GM23338 (cell line): ENCODE measurements around the gene SGPP1. TPM values are rescaled to one million over a fixed set of nuclear protein-coding genes. Genes with fewer than 3 reads are reported as not detected.

ENCODE experiments used
- ATAC-seq: fragments of 200-7000 bp; cut with Tn5 transposase; 3 replicates; pipeline ENCODE4 v1.9.1; 2020
- DNase-seq: peaks from one replicate; pipeline ENCODE4 v3.0.0-alpha.2; 2015; ENCODE audit warnings: low spot score
- H2AFZ ChIP-seq: fragments of 200-600 bp; sonication (generic); 2 replicates; pipeline ENCODE4 v1.8.0; 2016; ENCODE audit warnings: antibody characterized with exemption, mild to moderate bottlenecking, moderate library complexity
- H3F3A ChIP-seq: fragments of 200-600 bp; sonication (generic); replicated peaks from 2 replicates; pipeline ENCODE4 v1.8.0; 2017; ENCODE audit warnings: antibody characterized with exemption, mixed run types, low read depth
- H3K27ac ChIP-seq: fragments of 200-600 bp; sonication (generic); 2 replicates; pipeline ENCODE4 v1.6.1; 2016; ENCODE audit warnings: low read depth
- H3K27me3 ChIP-seq: fragments of 200-600 bp; sonication (generic); 2 replicates; pipeline ENCODE4 v1.8.0; 2016; ENCODE audit warnings: mild to moderate bottlenecking, mixed run types, moderate library complexity; ENCODE audit not compliant: insufficient read depth
- H3K36me3 ChIP-seq: fragments of 200-600 bp; sonication (generic); 2 replicates; pipeline ENCODE4 v1.8.0; 2016; ENCODE audit warnings: mild to moderate bottlenecking; ENCODE audit not compliant: insufficient read depth
- H3K4me1 ChIP-seq: fragments of 200-600 bp; sonication (generic); 2 replicates; pipeline ENCODE4 v1.8.0; 2016; ENCODE audit warnings: mild to moderate bottlenecking, moderate library complexity; ENCODE audit not compliant: insufficient read depth
- H3K4me2 ChIP-seq: fragments of 200-600 bp; sonication (generic); 2 replicates; pipeline ENCODE4 v1.7.1; 2017; ENCODE audit warnings: mixed run types
- H3K4me3 ChIP-seq: fragments of 200-600 bp; sonication (generic); 2 replicates; pipeline ENCODE4 v1.6.1; 2016; ENCODE audit warnings: mixed run types
- H3K79me2 ChIP-seq: fragments of 200-600 bp; sonication (generic); replicated peaks from 2 replicates; pipeline ENCODE4 v1.8.0; 2017; ENCODE audit warnings: mild to moderate bottlenecking; ENCODE audit not compliant: insufficient read depth
- H3K9me2 ChIP-seq: fragments of 200-600 bp; sonication (generic); 2 replicates; pipeline ENCODE4 v1.8.0; 2017; ENCODE audit not compliant: insufficient read depth
- H4K20me1 ChIP-seq: fragments of 200-600 bp; sonication (generic); replicated peaks from 2 replicates; pipeline ENCODE4 v1.8.0; 2017; ENCODE audit warnings: mild to moderate bottlenecking; ENCODE audit not compliant: insufficient read depth
- H3K27ac Mint-ChIP-seq: 2 replicates; pipeline ENCODE4 v1.8.0; 2020; ENCODE audit warnings: inconsistent platforms, mild to moderate bottlenecking, moderate library complexity, mixed read lengths
- H3K27me3 Mint-ChIP-seq: 3 replicates; pipeline ENCODE4 v1.8.0; 2022; ENCODE audit warnings: low read depth, mild to moderate bottlenecking, moderate library complexity, mixed read lengths, inconsistent platforms; ENCODE audit not compliant: insufficient read depth, poor library complexity
- H3K36me3 Mint-ChIP-seq: 3 replicates; pipeline ENCODE4 v1.8.0; 2021; ENCODE audit warnings: low read depth, mild to moderate bottlenecking, inconsistent platforms, moderate library complexity, mixed read lengths
- H3K4me1 Mint-ChIP-seq: 3 replicates; pipeline ENCODE4 v1.8.0; 2020; ENCODE audit warnings: mild to moderate bottlenecking, inconsistent platforms, mixed read lengths
- H3K4me3 Mint-ChIP-seq: 3 replicates; pipeline ENCODE4 v1.8.0; 2021; ENCODE audit warnings: moderate library complexity, mild to moderate bottlenecking, inconsistent platforms, mixed read lengths
- H3K9me3 Mint-ChIP-seq: 3 replicates; pipeline ENCODE4 v1.8.0; 2020; ENCODE audit warnings: moderate library complexity, mild to moderate bottlenecking, inconsistent platforms, mixed read lengths
- CREB1 ChIP-seq: fragments of 250-450 bp; sonication (Bioruptor Pico); IDR thresholded peaks from 2 replicates; pipeline ENCODE4 v1.5.0; 2020; ENCODE audit warnings: low read depth, mild to moderate bottlenecking, moderate library complexity
- CTCF ChIP-seq, 2 experiments: fragments of 200-600 bp in 1 of 2; sonication (generic) in 1 of 2; conservative IDR thresholded peaks; 2 replicates each; pipeline versions ENCODE4 v1.5.1 to v1.6.1; 2016 to 2017; ENCODE audit warnings: antibody characterized with exemption in 2 of 2, low read depth in 2 of 2, mild to moderate bottlenecking in 2 of 2, moderate library complexity in 1 of 2
- ETS1 ChIP-seq: IDR thresholded peaks from 2 replicates; pipeline ENCODE4 v1.6.1; 2016; ENCODE audit warnings: antibody characterized with exemption
- EZH2 ChIP-seq: fragments of 200-600 bp; sonication (generic); IDR thresholded peaks from one replicate; pipeline ENCODE4 v1.8.0; 2017; ENCODE audit warnings: antibody characterized with exemption, mild to moderate bottlenecking, low read depth; ENCODE audit not compliant: unreplicated experiment
- NANOG ChIP-seq: IDR thresholded peaks from 2 replicates; pipeline ENCODE4 v1.6.1; 2016; ENCODE audit warnings: antibody characterized with exemption, borderline replicate concordance
- STAT1 ChIP-seq: IDR thresholded peaks from one replicate; pipeline ENCODE4 v1.6.1; 2016; ENCODE audit warnings: antibody characterized with exemption; ENCODE audit not compliant: unreplicated experiment
- ZNF114 ChIP-seq: fragments of 250-450 bp; sonication (Bioruptor Pico); IDR thresholded peaks from 2 replicates; pipeline ENCODE4 v1.5.0; 2020; ENCODE audit warnings: mild to moderate bottlenecking, moderate library complexity
- ZNF331 ChIP-seq: fragments of 250-450 bp; sonication (Bioruptor Pico); IDR thresholded peaks from 2 replicates; pipeline ENCODE4 v1.5.0; 2020; ENCODE audit warnings: low read depth, mild to moderate bottlenecking, moderate library complexity
- ZNF462 ChIP-seq: fragments of 250-450 bp; sonication (Bioruptor Pico); IDR thresholded peaks from 2 replicates; pipeline ENCODE4 v1.5.0; 2020; ENCODE audit warnings: mild to moderate bottlenecking, moderate library complexity
- polyA plus RNA-seq: library from polyadenylated mRNA; unstranded; fragments of >200 nt; fragmentation: Nextera tagmentation; extraction: Ambion mirVana; gene quantifications from 2 replicates; pipeline ENCODE4 v1.2.1, GENCODE V29; 2016
- total RNA-seq: library from RNA; depleted of rRNA; stranded (reverse); fragments of >200 nt; shearing (Covaris generic); gene quantifications from 2 replicates; pipeline ENCODE4 v1.2.3, GENCODE V29; 2014

SGPP1 gene
- total and polyA plus RNA-seq, 2 experiments from 2014 or later = 4.2 to 11.1 TPM

- Mint-ChIP-seq H3K4me3 (no peak overlapping the region), H3K27ac (no peak overlapping the region), H3K36me3 (no peaks in the 10 kb centered on the region), H3K27me3 (peaks cover 5% of the 10 kb centered on the region), H3K9me3 (no peaks in the 10 kb centered on the region), H3K4me1 (no peaks in the 10 kb centered on the region)
- no peaks in the 10 kb centered on the region for H3K27me3 ChIP-seq
- peak overlapping the region; percentile 63; the same call in 1 of the 2 replicates for H2AFZ ChIP-seq
- no peaks in the 10 kb centered on the region for H3K9me2 ChIP-seq
- H3K79me2 ChIP-seq = no peaks in the 10 kb centered on the region
- DNase-seq (no peak), ATAC-seq (no peak)
- no peak overlapping the region for H3K4me2 ChIP-seq
- TF ChIP-seq ZNF331 (CRISPR knock-in tag) (no peak), NANOG (no peak), ETS1 (no peak), CTCF (conservative IDR thresholded peaks at IDR 0.05; ENCODE audit: low read depth in 2 of 2) (no peak)
- no peaks in the 10 kb centered on the region for H4K20me1 ChIP-seq
- no peak overlapping the region for H3K27ac ChIP-seq
- no peak overlapping the region for H3K4me3 ChIP-seq
- no peaks in the 10 kb centered on the region for H3K36me3 ChIP-seq
- no peaks in the 10 kb centered on the region for H3F3A ChIP-seq
- no peaks in the 10 kb centered on the region for H3K4me1 ChIP-seq
These were observed 31.6 kb upstream of the SGPP1 start for GRCh38 chr14:63759456-63759855.

GRCh38 chr14:63757211-63757610 is 29.3 kb upstream of the SGPP1 start:
- Histone ChIP-seq H3K4me3 (no peak overlapping the region), H3K27ac (no peak overlapping the region), H3F3A (no peaks in the 10 kb centered on the region), H4K20me1 (no peaks in the 10 kb centered on the region), H3K4me1 (no peaks in the 10 kb centered on the region), H3K4me2 (no peak overlapping the region), H3K27me3 (no peaks in the 10 kb centered on the region), H3K9me2 (no peaks in the 10 kb centered on the region), H3K36me3 (no peaks in the 10 kb centered on the region), H3K79me2 (no peaks in the 10 kb centered on the region), H2AFZ (no peak overlapping the region)
- no peak for DNase-seq
- Mint-ChIP-seq H3K27ac (no peak overlapping the region), H3K9me3 (0 out of 3 replicates have a peak, but pooled peaks cover 4% of the 10 kb centered on the region), H3K36me3 (no peaks in the 10 kb centered on the region), H3K4me3 (no peak overlapping the region), H3K4me1 (no peaks in the 10 kb centered on the region), H3K27me3 (peaks cover 5% of the 10 kb centered on the region)
- ATAC-seq = no peak
- TF ChIP-seq ZNF331 (CRISPR knock-in tag) = no peak
- TF ChIP-seq ZNF114 (CRISPR knock-in tag) = no peak
- no peak for TF ChIP-seq NANOG
- TF ChIP-seq ZNF462 (CRISPR knock-in tag) = no peak
- no peak for TF ChIP-seq CREB1 (CRISPR knock-in tag)
- TF ChIP-seq STAT1 = no peak
- no peak for TF ChIP-seq EZH2
- TF ChIP-seq CTCF (conservative IDR thresholded peaks at IDR 0.05; ENCODE audit: low read depth in 2 of 2) = no peak
- no peak for TF ChIP-seq ETS1
